GM12872 (cell line): Measurements from ENCODE around the gene RAG2.

Experiments used
- CTCF ChIP-seq: IDR thresholded peaks from 3 replicates; pipeline ENCODE4 v1.5.1; 2011; ENCODE audit warnings: low read depth, mild to moderate bottlenecking, low read length, moderate library complexity; ENCODE audit not compliant: insufficient read depth

The RAG2 gene

GRCh38 chr11:36565031-36565610, 32.9 kb downstream of the RAG2 start:
- TF ChIP-seq CTCF: no peak

GRCh38 chr11:36564376-36565030, 33.5 kb downstream of the RAG2 start:
- peak; percentile 54 for TF ChIP-seq CTCF

GRCh38 chr11:36558571-36559413, 39.2 kb downstream of the RAG2 start:
- no peak for TF ChIP-seq CTCF

GRCh38 chr11:36557991-36558390, 40.0 kb downstream of the RAG2 start:
- no peak for TF ChIP-seq CTCF

- TF ChIP-seq CTCF: no peak
Observed at GRCh38 chr11:36550385-36551115, 47.5 kb downstream of the RAG2 start.
